Esophagus muscularis mucosa (tissue), 3 donors: Measurements from ENCODE around the gene ZNF672.

Source experiments
- POLR2A ChIP-seq: fragments of 450-650 bp; IDR thresholded peaks from one replicate; pipeline ENCODE4 v1.6.1; 2017; ENCODE audit warnings: antibody characterized with exemption, moderate library complexity, mild to moderate bottlenecking, low read depth
- POLR2AphosphoS5 ChIP-seq, 2 donors: sonication (generic); formaldehyde crosslinking; IDR thresholded peaks; one replicate each; pipeline ENCODE4 v1.6.1; 2017; ENCODE audit warnings: antibody characterized with exemption in 2 of 2
- TF ChIP-seq, protein P1 (sequence below), 3 experiments: fragments of 200-600 bp in 2 of 3; fragments of 450-650 bp in 1 of 3; sonication (generic) in 2 of 3; IDR thresholded peaks; one replicate each; pipeline ENCODE4 v1.5.1; 2017 to 2019; ENCODE audit warnings: antibody characterized with exemption in 3 of 3, mild to moderate bottlenecking in 2 of 3, moderate library complexity in 1 of 3

DNA sequence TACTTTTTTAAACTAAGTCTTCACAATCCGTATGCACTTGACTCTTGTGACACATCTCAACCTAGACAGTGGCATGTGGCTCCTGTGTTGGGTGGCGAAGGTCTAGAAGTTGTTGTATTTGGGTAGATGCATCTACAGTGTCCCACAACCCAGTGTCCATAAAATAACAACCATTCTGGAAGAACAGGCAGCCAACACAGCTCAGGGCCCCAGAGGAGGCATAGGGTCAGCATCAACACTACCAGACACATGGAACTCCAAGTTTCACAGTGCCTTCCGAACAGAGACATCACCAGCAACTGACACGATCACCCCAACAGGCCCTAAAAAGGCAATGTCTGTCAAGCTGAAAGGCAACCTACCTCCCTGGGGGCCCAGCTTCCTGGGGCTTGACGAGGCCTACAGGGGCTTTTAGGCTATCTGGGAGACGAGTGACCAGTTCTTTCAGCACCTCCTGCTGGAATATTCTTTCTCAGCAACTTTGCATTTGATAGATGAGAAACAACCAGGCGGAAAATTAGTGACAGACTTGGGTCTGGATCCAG is 17.9 kb upstream of the ZNF672 start:
- TF ChIP-seq, protein P1, sequence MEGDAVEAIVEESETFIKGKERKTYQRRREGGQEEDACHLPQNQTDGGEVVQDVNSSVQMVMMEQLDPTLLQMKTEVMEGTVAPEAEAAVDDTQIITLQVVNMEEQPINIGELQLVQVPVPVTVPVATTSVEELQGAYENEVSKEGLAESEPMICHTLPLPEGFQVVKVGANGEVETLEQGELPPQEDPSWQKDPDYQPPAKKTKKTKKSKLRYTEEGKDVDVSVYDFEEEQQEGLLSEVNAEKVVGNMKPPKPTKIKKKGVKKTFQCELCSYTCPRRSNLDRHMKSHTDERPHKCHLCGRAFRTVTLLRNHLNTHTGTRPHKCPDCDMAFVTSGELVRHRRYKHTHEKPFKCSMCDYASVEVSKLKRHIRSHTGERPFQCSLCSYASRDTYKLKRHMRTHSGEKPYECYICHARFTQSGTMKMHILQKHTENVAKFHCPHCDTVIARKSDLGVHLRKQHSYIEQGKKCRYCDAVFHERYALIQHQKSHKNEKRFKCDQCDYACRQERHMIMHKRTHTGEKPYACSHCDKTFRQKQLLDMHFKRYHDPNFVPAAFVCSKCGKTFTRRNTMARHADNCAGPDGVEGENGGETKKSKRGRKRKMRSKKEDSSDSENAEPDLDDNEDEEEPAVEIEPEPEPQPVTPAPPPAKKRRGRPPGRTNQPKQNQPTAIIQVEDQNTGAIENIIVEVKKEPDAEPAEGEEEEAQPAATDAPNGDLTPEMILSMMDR (IDR thresholded peaks at IDR 0.05), result no peak
- TF ChIP-seq POLR2AphosphoS5 (IDR thresholded peaks at IDR 0.05), result no peak
- TF ChIP-seq POLR2A, result no peak
